Ishikawa (cell line): ENCODE measurements around the gene ABL1.

Experiments
- CEBPB ChIP-seq: IDR thresholded peaks from 2 replicates; pipeline ENCODE4 v1.6.1; 2012
- CREB1 ChIP-seq: IDR thresholded peaks from 2 replicates; pipeline ENCODE4 v1.6.1; 2012; ENCODE audit warnings: low read depth
- EGR1 ChIP-seq: IDR thresholded peaks from 2 replicates; pipeline ENCODE4 v1.6.1; 2012
- EP300 ChIP-seq: IDR thresholded peaks from 2 replicates; pipeline ENCODE4 v1.6.1; 2012; ENCODE audit warnings: borderline replicate concordance
- FOXM1 ChIP-seq: IDR thresholded peaks from 2 replicates; pipeline ENCODE4 v1.6.1; 2012; ENCODE audit warnings: low read depth, borderline replicate concordance
- MAX ChIP-seq: IDR thresholded peaks from 2 replicates; pipeline ENCODE4 v1.6.1; 2012
- NFIC ChIP-seq: IDR thresholded peaks from 2 replicates; pipeline ENCODE4 v1.6.1; 2012
- RAD21 ChIP-seq: IDR thresholded peaks from 2 replicates; pipeline ENCODE4 v1.6.1; 2012; ENCODE audit warnings: low read depth
- REST ChIP-seq: IDR thresholded peaks from 2 replicates; pipeline ENCODE4 v1.6.1; 2012; ENCODE audit warnings: low read depth, mild to moderate bottlenecking
- TAF1 ChIP-seq: IDR thresholded peaks from 2 replicates; pipeline ENCODE4 v1.6.1; 2012; ENCODE audit warnings: low read depth, mild to moderate bottlenecking
- TCF12 ChIP-seq: IDR thresholded peaks from 2 replicates; pipeline ENCODE4 v1.6.1; 2012; ENCODE audit warnings: low read depth
- TEAD4 ChIP-seq: IDR thresholded peaks from 2 replicates; pipeline ENCODE4 v1.6.1; 2012
- YY1 ChIP-seq: IDR thresholded peaks from 2 replicates; pipeline ENCODE4 v1.6.1; 2012; ENCODE audit warnings: low read depth
- ZBTB7A ChIP-seq: IDR thresholded peaks from 2 replicates; pipeline ENCODE4 v1.6.1; 2012; ENCODE audit warnings: low read depth
- TF ChIP-seq, protein P1 (sequence below): IDR thresholded peaks from 2 replicates; pipeline ENCODE4 v1.6.1; 2012

The ABL1 gene

GRCh38 chr9:130913599-130914416 is 78.8 kb downstream of the ABL1 start:
- TF ChIP-seq YY1, result no peak
- TF ChIP-seq NFIC, result no peak
- TF ChIP-seq FOXM1, result no peak
- no peak for TF ChIP-seq TEAD4
- no peak for TF ChIP-seq TAF1
- TF ChIP-seq CREB1, result no peak
- TF ChIP-seq EGR1, result no peak
- TF ChIP-seq RAD21, result no peak
- TF ChIP-seq EP300, result no peak
- no peak for TF ChIP-seq REST
- TF ChIP-seq CEBPB, result no peak
- no peak for TF ChIP-seq MAX
- TF ChIP-seq, protein P1, sequence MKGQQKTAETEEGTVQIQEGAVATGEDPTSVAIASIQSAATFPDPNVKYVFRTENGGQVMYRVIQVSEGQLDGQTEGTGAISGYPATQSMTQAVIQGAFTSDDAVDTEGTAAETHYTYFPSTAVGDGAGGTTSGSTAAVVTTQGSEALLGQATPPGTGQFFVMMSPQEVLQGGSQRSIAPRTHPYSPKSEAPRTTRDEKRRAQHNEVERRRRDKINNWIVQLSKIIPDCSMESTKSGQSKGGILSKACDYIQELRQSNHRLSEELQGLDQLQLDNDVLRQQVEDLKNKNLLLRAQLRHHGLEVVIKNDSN, result no peak
- no peak for TF ChIP-seq ZBTB7A
- no peak for TF ChIP-seq TCF12

GRCh38 chr9:130914417-130915095 is 79.5 kb downstream of the ABL1 start:
- no peak for TF ChIP-seq ZBTB7A

GRCh38 chr9:130915096-130915447 is 80.0 kb downstream of the ABL1 start:
- TF ChIP-seq EP300 (no peak), TCF12 (no peak), TAF1 (no peak), FOXM1 (no peak), ZBTB7A (no peak), RAD21 (no peak), TEAD4 (no peak), YY1 (no peak), REST (no peak), EGR1 (no peak), NFIC (no peak), CEBPB (no peak), MAX (no peak), CREB1 (no peak)
- TF ChIP-seq, protein P1, result no peak

- TF ChIP-seq, protein P1, result no peak
- no peak for TF ChIP-seq RAD21
- TF ChIP-seq EGR1, result no peak
- TF ChIP-seq TAF1, result no peak
- TF ChIP-seq CEBPB, result no peak
- no peak for TF ChIP-seq CREB1
- no peak for TF ChIP-seq ZBTB7A
- no peak for TF ChIP-seq REST
- no peak for TF ChIP-seq TEAD4
- no peak for TF ChIP-seq NFIC
- no peak for TF ChIP-seq YY1
- TF ChIP-seq FOXM1, result no peak
- no peak for TF ChIP-seq MAX
Observed at GRCh38 chr9:130917168-130917960, 82.3 kb downstream of the ABL1 start.
